ENCODE data around the gene MSANTD1. TPM values are rescaled to one million over a fixed set of nuclear protein-coding genes. Genes with fewer than 3 reads are reported as not detected.
"Not testable (repeated sequence)": the region's sequence is repeated elsewhere in the genome, so short reads cannot be mapped to it uniquely, and the experiment has no call there.

MSANTD1 gene
- polyA plus RNA-seq, 1 experiment: 0.04 TPM

DNA sequence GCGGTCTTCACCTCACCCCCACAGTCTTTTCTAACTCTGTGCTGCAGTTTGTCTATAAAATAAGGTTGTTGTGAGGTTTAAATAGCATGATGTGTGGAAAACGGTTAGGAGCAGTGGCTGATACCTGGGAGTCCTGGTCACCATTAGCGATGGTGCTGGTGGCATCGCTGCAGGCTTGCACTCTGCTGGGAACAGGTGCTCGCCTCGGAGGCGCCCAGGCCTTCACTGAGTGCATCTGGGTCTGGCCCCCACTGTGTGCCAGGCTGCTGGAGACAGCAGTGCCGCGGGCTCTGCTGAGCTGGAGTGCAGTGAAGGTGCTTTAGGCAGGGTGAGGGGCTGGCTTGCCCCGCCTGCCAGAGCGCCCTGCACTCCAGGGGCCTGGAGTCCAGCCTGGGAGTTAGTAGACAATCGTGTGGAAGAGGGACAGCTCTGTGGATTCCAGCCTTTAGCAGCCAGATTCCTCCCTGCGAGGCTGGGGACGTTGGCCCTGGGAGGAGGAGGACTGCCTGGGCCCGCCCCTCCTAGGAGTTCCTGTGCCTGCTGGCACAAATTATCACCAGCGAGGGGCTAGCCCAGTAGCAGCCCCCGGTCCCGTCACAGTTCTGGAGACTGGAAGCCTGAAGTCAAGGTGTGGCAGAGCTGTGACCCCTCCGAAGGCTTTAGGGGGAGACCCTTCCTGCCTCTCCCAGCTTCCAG, 51.2 kb downstream of the MSANTD1 start:
- H3K9me3 ChIP-seq (ENCODE audit: control insufficient read depth, insufficient read depth, low read length): peaks cover 13% of the 10 kb centered on the region
- H3K27ac ChIP-seq (ENCODE audit: low read depth, low read length): no peak overlapping the region
- no peak overlapping the region for H3K4me3 ChIP-seq (ENCODE audit: low read depth, low read length)
- POLR2A ChIA-PET: no interaction called here
- no peak for DNase-seq (ENCODE audit: low read depth, low spot score)
- no peaks in the 10 kb centered on the region for H3K27me3 ChIP-seq (ENCODE audit: control insufficient read depth, insufficient read depth, low read length)
- CTCF ChIA-PET: no interaction called here
- no peak for TF ChIP-seq CTCF (IDR thresholded peaks at IDR 0.05; ENCODE audit: low read depth, low read length)

- DNase-seq (ENCODE audit: low read depth, low spot score); H3K27ac ChIP-seq (ENCODE audit: low read depth, low read length); H3K27me3 ChIP-seq (ENCODE audit: control insufficient read depth, insufficient read depth, low read length); POLR2A ChIA-PET; CTCF ChIA-PET; H3K4me3 ChIP-seq (ENCODE audit: low read depth, low read length): not testable (repeated sequence)
- peaks cover 13% of the 10 kb centered on the region for H3K9me3 ChIP-seq (ENCODE audit: control insufficient read depth, insufficient read depth, low read length)
These were observed 51.9 kb downstream of the MSANTD1 start for GRCh38 chr4:3300882-3301281.

DNA sequence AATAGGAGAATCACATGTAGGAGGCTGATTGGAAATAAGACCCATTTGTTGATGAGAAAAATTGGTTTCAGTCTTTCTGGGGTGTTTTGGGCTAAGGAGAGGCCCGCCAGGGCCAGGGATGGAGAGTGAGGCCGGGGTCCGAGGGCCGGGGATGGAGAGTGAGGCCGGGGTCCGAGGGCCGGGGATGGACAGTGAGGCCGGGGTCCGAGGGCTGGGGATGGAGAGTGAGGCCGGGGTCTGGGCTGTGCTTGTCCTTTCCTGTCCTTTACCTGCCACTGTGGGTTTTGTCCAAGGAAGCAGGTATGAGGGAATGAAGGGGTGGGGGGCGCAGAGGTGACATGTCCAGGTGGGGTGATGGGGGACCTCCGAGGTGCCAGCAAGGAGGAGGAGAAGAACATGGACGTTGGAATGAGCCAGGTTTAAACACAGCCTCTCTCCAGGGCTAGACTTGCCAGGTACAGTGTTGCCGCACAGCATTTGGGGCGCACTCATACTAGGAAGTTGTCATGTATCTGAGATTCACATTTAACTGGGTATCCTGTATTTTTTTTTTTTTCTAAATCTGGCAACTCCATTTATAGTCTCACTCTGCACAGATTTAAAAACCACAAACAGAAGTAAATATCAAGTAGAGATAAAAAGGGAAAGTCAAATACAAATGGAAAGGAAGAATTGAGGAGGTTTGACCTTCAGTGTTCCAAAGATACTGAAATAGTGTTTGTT, 52.7 kb downstream of the MSANTD1 start:
- no peak for TF ChIP-seq CTCF (IDR thresholded peaks at IDR 0.05; ENCODE audit: low read depth, low read length)
- Histone ChIP-seq H3K27me3 (ENCODE audit: control insufficient read depth, insufficient read depth, low read length) (no peaks in the 10 kb centered on the region), H3K27ac (ENCODE audit: low read depth, low read length) (no peak overlapping the region), H3K4me3 (ENCODE audit: low read depth, low read length) (no peak overlapping the region), H3K9me3 (ENCODE audit: control insufficient read depth, insufficient read depth, low read length) (peaks cover 13% of the 10 kb centered on the region)
- ChIA-PET POLR2A (no interaction called here), CTCF (no interaction called here)
- DNase-seq (ENCODE audit: low read depth, low spot score): no peak

- peaks cover 7% of the 10 kb centered on the region for H3K9me3 ChIP-seq (ENCODE audit: control insufficient read depth, insufficient read depth, low read length)
- no peak overlapping the region for H3K27ac ChIP-seq (ENCODE audit: low read depth, low read length)
- no peak for TF ChIP-seq CTCF (IDR thresholded peaks at IDR 0.05; ENCODE audit: low read depth, low read length)
- CTCF ChIA-PET: no interaction called here
- DNase-seq (ENCODE audit: low read depth, low spot score): no peak
- no peak overlapping the region for H3K4me3 ChIP-seq (ENCODE audit: low read depth, low read length)
- no peaks in the 10 kb centered on the region for H3K27me3 ChIP-seq (ENCODE audit: control insufficient read depth, insufficient read depth, low read length)
- POLR2A ChIA-PET: no interaction called here
These were observed 53.3 kb downstream of the MSANTD1 start for GRCh38 chr4:3302173-3302785.

DNA sequence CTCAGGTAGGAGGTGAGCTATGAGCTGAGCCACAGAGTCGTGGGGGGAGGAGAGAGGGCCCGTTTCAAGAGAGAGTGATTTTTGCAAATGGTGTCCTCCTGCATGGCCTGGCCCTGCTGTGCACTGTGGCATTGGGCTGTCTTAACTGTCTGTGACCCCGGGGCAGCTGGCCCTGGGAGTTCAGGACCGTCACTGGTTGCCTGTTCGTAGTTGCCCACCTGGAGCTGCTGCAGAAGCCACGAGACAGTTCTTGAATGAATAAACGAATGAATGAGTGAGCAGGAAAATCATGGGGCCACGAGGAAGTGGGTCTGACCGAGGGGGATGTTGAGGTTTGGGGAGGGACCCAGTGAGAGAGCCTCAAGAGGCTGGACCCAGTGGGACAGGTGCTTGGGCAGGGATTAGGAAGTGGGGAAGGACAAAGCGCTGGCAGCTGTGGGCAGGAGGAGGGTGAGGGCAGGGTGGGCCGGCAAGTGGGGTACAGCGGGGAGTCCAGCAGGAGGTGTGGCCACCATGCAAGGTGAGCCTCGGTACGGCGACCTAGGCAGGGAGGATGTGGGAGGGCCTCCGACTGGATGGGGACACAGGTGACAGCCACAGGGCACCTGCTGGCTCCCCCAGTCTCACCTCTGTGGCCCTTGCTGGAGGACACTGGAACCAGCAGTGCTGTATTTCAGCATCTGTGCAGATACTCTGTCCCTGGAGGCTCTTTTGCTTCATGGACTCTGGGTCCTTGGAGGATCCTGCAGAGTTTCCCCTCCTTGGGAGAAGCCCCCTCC, 54.0 kb downstream of the MSANTD1 start:
- ChIA-PET CTCF (no interaction called here), POLR2A (no interaction called here)
- no peak for TF ChIP-seq CTCF (IDR thresholded peaks at IDR 0.05; ENCODE audit: low read depth, low read length)
- Histone ChIP-seq H3K4me3 (ENCODE audit: low read depth, low read length) (no peak overlapping the region), H3K27ac (ENCODE audit: low read depth, low read length) (no peak overlapping the region), H3K9me3 (ENCODE audit: control insufficient read depth, insufficient read depth, low read length) (0 out of 2 replicates have a peak, but pooled peaks cover under 1% of the 10 kb centered on the region), H3K27me3 (ENCODE audit: control insufficient read depth, insufficient read depth, low read length) (no peaks in the 10 kb centered on the region)
- DNase-seq (ENCODE audit: low read depth, low spot score): no peak

All from AG04450 (cell line).